ENCODE results near the gene KLHL24. TPM values are rescaled to one million over a fixed set of nuclear protein-coding genes. Genes with fewer than 3 reads are reported as not detected.
"Not testable (repeated sequence)": the region's sequence is repeated elsewhere in the genome, so short reads cannot be mapped to it uniquely, and the experiment has no call there.

The KLHL24 gene
- total and polyA plus RNA-seq, 2 experiments from 2014 or later = 8.2 to 51.0 TPM

GRCh38 chr3:183622473-183622872 is 12.9 kb upstream of the KLHL24 start:
- not testable (repeated sequence) for H3K9me2 ChIP-seq (ENCODE audit: insufficient read depth); H3K27me3 Mint-ChIP-seq (ENCODE audit: insufficient read depth, low read depth, poor library complexity); H3K4me3 Mint-ChIP-seq; H4K20me1 ChIP-seq (replicated peaks; ENCODE audit: insufficient read depth); H3K27ac ChIP-seq (ENCODE audit: low read depth); H3K27me3 ChIP-seq (ENCODE audit: insufficient read depth); DNase-seq (ENCODE audit: low spot score); H2AFZ ChIP-seq; H3K4me3 ChIP-seq; H3K4me2 ChIP-seq; H3K36me3 ChIP-seq (ENCODE audit: insufficient read depth); H3K79me2 ChIP-seq (replicated peaks; ENCODE audit: insufficient read depth); H3F3A ChIP-seq (replicated peaks; ENCODE audit: low read depth); ATAC-seq; H3K36me3 Mint-ChIP-seq (ENCODE audit: low read depth); H3K9me3 Mint-ChIP-seq; H3K27ac Mint-ChIP-seq; H3K4me1 Mint-ChIP-seq
- H3K4me1 ChIP-seq (ENCODE audit: insufficient read depth) = peaks cover 13% of the 10 kb centered on the region

- H3K9me3 Mint-ChIP-seq = no peaks in the 10 kb centered on the region
Measured at GRCh38 chr3:183626877-183627594, 8.4 kb upstream of the KLHL24 start.

More at GRCh38 chr3:183626877-183627594, 8.4 kb upstream of the KLHL24 start:
- no peaks in the 10 kb centered on the region for H3K36me3 Mint-ChIP-seq (ENCODE audit: low read depth)
- no peak overlapping the region for H3K4me3 Mint-ChIP-seq
- Histone ChIP-seq H3K36me3 (ENCODE audit: insufficient read depth) (no peaks in the 10 kb centered on the region), H3K4me1 (ENCODE audit: insufficient read depth) (no peaks in the 10 kb centered on the region), H3K79me2 (replicated peaks; ENCODE audit: insufficient read depth) (no peaks in the 10 kb centered on the region), H4K20me1 (replicated peaks; ENCODE audit: insufficient read depth) (no peaks in the 10 kb centered on the region), H3K27me3 (ENCODE audit: insufficient read depth) (no peaks in the 10 kb centered on the region), H3K4me2 (no peak overlapping the region), H2AFZ (no peak overlapping the region), H3K27ac (ENCODE audit: low read depth) (no peak overlapping the region), H3F3A (replicated peaks; ENCODE audit: low read depth) (no peaks in the 10 kb centered on the region), H3K4me3 (no peak overlapping the region), H3K9me2 (ENCODE audit: insufficient read depth) (no peaks in the 10 kb centered on the region)
- DNase-seq (ENCODE audit: low spot score) = no peak
- H3K4me1 Mint-ChIP-seq = no peaks in the 10 kb centered on the region; the same call in 2 of the 3 replicates
- no peak for TF ChIP-seq CTCF (conservative IDR thresholded peaks at IDR 0.05; ENCODE audit: low read depth in 2 of 2)
- TF ChIP-seq STAT1 (IDR thresholded peaks at IDR 0.05; ENCODE audit: unreplicated experiment) = no peak
- no peak for TF ChIP-seq POLR2AphosphoS5 (IDR thresholded peaks at IDR 0.05; ENCODE audit: low read depth)
- TF ChIP-seq ETS1 (IDR thresholded peaks at IDR 0.05) = no peak
- no peaks in the 10 kb centered on the region for H3K27me3 Mint-ChIP-seq (ENCODE audit: insufficient read depth, low read depth, poor library complexity)
- H3K27ac Mint-ChIP-seq = no peak overlapping the region
- no peak for ATAC-seq
